Prostate gland (tissue), 2 donors: ENCODE data around the gene MAP1S. TPM values are rescaled to one million over a fixed set of nuclear protein-coding genes. Genes with fewer than 3 reads are reported as not detected.
"Not testable (repeated sequence)": the region's sequence is repeated elsewhere in the genome, so short reads cannot be mapped to it uniquely, and the experiment has no call there.

Experiments used
- DNase-seq: peaks from one replicate; pipeline ENCODE4 v3.0.0-alpha.2; 2019; ENCODE audit warnings: low spot score
- H3K27ac ChIP-seq, 2 donors: fragments of 200-600 bp; sonication (generic); 2 replicates each; pipeline ENCODE4 v1.5.1; 2017 to 2019
- H3K27me3 ChIP-seq: fragments of 200-600 bp; sonication (generic); replicated peaks from 2 replicates; pipeline ENCODE4 v1.5.1; 2019; ENCODE audit not compliant: insufficient read depth
- H3K36me3 ChIP-seq, 2 donors: fragments of 200-600 bp; sonication (generic); 1 replicate in 1 of 2; 2 replicates in 1 of 2; pipeline versions ENCODE4 v1.5.1 to v1.8.1; 2017 to 2019
- H3K4me1 ChIP-seq: fragments of 200-600 bp; sonication (generic); replicated peaks from 2 replicates; pipeline ENCODE4 v1.5.1; 2019
- H3K4me3 ChIP-seq, 2 donors: fragments of 200-600 bp; sonication (generic); 2 replicates each; pipeline ENCODE4 v1.5.1; 2017 to 2019
- H3K9me3 ChIP-seq: fragments of 200-600 bp; sonication (generic); 2 replicates; pipeline ENCODE4 v1.5.1; 2017
- POLR2A ChIP-seq: fragments of 450-650 bp; IDR thresholded peaks from one replicate; pipeline ENCODE4 v1.6.1; 2016; ENCODE audit warnings: antibody characterized with exemption, mild to moderate bottlenecking
- POLR2AphosphoS5 ChIP-seq: sonication (generic); formaldehyde crosslinking; IDR thresholded peaks from one replicate; pipeline ENCODE4 v1.6.1; 2017; ENCODE audit warnings: antibody characterized with exemption
- WGBS: methylation state at CpG from one replicate; pipeline ENCODE4 v1.1.5; 2018; 5-methylcytosine and 5-hydroxymethylcytosine counted together
- intact Hi-C: fragments of 100-400 bp; cut with DNase I; formaldehyde crosslinking; loops from one replicate; pipeline ENCODE4 v1.14.2; 2022
- total RNA-seq, 2 donors: library from RNA; depleted of rRNA; stranded (reverse); fragments of >200 nt; gene quantifications; one replicate each; pipeline ENCODE4 v1.1.0, GENCODE V29; 2016
- TF ChIP-seq, protein P1 (sequence below), 4 experiments: fragments of 200-600 bp in 2 of 4; fragments of 450-650 bp in 2 of 4; sonication (generic) in 2 of 4; IDR thresholded peaks; 1 replicate in 3 of 4; 2 replicates in 1 of 4; pipeline ENCODE4 v1.5.1; 2016 to 2019; ENCODE audit warnings: antibody characterized with exemption in 4 of 4, mild to moderate bottlenecking in 2 of 4, moderate library complexity in 2 of 4

Gene MAP1S
- total RNA-seq, 2 donors from 2014 or later, result 34.9 to 61.1 TPM

DNA sequence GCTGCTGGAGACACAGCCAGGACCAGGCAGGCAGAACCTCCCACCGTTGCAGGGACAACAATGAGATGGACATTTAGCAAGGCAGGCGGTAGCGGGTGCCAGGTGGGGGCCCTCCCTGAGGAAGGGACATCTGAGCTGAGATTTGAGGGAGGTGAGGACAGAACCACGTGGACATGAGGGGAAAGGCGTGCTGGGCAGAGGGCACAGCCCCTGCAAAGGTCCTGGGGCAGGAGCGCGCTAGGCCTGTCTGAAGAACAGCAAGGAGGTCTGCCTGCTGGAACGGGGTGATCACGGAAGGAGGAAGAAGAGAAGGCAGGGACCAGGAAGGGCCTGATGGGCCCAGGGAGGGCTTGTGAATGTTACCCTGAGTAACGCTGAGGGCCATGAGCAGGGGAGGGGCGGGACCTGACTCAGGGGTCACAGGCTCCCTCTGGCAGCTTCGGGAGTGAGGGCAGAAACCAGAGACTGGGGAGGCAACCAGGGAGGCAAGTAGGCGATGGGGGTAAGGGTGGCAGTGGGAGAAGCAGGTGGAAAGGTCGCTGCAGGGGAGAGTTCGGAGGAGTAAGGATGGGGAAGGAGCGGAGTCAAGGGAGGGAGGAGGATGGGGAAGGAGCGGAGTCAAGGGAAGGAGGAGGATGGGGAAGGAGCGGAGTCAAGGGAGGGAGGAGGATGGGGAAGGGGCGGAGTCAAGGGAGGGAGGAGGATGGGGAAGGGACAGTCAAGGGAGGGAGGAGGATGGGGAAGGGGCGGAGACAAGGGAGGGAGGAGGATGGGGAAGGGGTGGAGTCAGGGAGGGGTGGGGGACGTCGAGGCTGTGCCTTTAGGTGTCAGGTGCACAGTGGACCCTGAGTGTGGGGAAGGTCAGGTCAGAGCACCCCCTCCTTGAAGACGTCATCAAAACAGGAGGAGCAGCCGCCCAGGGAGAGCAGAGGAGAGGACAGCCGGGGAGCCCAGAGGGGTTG, 60.0 kb downstream of the MAP1S start:
- intact Hi-C loops, result loop anchor here (10.0 kb wide), 1 partner anchor 174 kb away; no protein-coding TSS in a partner anchor
- Histone ChIP-seq H3K4me3 (no peak overlapping the region), H3K27ac (no peak overlapping the region), H3K4me1 (no peaks in the 10 kb centered on the region), H3K27me3 (peaks cover 2% of the 10 kb centered on the region), H3K36me3 (no peaks in the 10 kb centered on the region), H3K9me3 (no peaks in the 10 kb centered on the region)
- TF ChIP-seq POLR2A, result no peak
- TF ChIP-seq POLR2AphosphoS5, result no peak
- TF ChIP-seq, protein P1, sequence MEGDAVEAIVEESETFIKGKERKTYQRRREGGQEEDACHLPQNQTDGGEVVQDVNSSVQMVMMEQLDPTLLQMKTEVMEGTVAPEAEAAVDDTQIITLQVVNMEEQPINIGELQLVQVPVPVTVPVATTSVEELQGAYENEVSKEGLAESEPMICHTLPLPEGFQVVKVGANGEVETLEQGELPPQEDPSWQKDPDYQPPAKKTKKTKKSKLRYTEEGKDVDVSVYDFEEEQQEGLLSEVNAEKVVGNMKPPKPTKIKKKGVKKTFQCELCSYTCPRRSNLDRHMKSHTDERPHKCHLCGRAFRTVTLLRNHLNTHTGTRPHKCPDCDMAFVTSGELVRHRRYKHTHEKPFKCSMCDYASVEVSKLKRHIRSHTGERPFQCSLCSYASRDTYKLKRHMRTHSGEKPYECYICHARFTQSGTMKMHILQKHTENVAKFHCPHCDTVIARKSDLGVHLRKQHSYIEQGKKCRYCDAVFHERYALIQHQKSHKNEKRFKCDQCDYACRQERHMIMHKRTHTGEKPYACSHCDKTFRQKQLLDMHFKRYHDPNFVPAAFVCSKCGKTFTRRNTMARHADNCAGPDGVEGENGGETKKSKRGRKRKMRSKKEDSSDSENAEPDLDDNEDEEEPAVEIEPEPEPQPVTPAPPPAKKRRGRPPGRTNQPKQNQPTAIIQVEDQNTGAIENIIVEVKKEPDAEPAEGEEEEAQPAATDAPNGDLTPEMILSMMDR (IDR thresholded peaks at IDR 0.05), result no peak
- WGBS, result 22% methylated on average over 25 of the region's 25 CpGs
- DNase-seq, result no peak

DNA sequence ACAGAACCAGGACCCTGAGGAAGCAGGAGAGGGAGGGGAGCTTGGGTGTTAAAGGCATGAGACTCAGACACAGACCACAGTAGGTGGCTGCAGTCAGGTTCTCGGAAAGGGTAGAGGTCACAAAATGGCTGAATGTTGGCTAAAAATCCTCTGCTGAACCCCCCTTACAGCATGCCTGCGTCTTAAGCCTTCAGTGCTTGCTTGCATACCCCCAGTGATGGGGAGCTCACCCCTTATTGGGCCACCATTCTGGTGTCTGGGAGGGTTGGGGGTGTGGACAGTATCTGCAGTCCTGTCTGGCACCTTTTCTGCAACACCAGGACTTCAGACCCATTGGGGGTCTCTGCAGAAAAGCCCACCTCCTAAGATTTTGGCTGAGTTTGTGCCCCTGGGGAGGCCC, 61.5 kb downstream of the MAP1S start:
- Histone ChIP-seq H3K4me1 (no peaks in the 10 kb centered on the region), H3K27me3 (peaks cover 2% of the 10 kb centered on the region), H3K4me3 (no peak overlapping the region), H3K36me3 (no peaks in the 10 kb centered on the region), H3K27ac (no peak overlapping the region), H3K9me3 (no peaks in the 10 kb centered on the region)
- 95% methylated on average over 2 of the region's 2 CpGs for WGBS
- no peak for TF ChIP-seq POLR2AphosphoS5
- TF ChIP-seq, protein P1 (IDR thresholded peaks at IDR 0.05), result no peak
- no peak for TF ChIP-seq POLR2A
- intact Hi-C loops, result no loop called here
- no peak for DNase-seq

DNA sequence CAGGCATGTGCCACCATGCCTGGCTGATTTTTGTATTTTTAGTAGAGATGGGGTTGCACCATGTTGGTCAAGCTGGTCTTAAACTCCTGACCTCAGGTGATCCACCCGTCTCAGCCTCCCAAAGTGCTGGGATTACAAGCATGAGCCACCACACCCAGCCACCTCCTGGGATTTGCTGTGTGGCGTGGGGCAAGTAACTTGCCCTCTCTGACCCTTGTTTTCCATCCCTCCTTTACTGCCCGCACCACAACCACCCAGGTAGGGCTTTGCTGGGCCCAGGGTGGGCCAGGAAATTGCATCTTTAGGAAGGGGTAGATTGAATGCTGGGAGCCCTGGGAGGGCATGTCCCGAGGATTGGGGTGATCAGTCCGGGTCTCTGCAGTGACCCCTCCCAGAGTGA, 64.4 kb downstream of the MAP1S start:
- H3K9me3 ChIP-seq, intact Hi-C loops, H3K36me3 ChIP-seq, H3K4me3 ChIP-seq, H3K27me3 ChIP-seq, H3K4me1 ChIP-seq, H3K27ac ChIP-seq, DNase-seq: not testable (repeated sequence)
- WGBS, result 80% methylated on average over 5 of the region's 5 CpGs

Other genes with a start within 250 kb of the MAP1S start
- gene SLC27A1, start 249.0 kb upstream of the MAP1S start, total RNA-seq, result 10 to 100 TPM; 73.3 to 78.7 TPM
- gene PGLS, start 207.8 kb upstream of the MAP1S start, total RNA-seq, result 100 to 1,000 TPM; 120 to 129 TPM
- 10 to 100 TPM; 29.3 to 85.1 TPM for gene COLGALT1, start 163.8 kb upstream of the MAP1S start, total RNA-seq
- gene UNC13A, start 31.1 kb upstream of the MAP1S start, total RNA-seq, result 1 to 10 TPM in 1 of 2 donors, under 1 TPM in 1; 0.14 to 2.4 TPM
- gene FCHO1, start 32.0 kb downstream of the MAP1S start, total RNA-seq, result 10 to 100 TPM in 1 of 2 donors, 1 to 10 TPM in 1; 1.3 to 10.7 TPM
- 10 to 100 TPM in 1 of 2 donors, 1 to 10 TPM in 1; 5.2 to 11.9 TPM for gene B3GNT3, start 75.7 kb downstream of the MAP1S start, total RNA-seq
- 100 to 1,000 TPM in 1 of 2 donors, not detected in 1; 117 TPM for gene INSL3, start 102.0 kb downstream of the MAP1S start, total RNA-seq
- gene JAK3, start 128.5 kb downstream of the MAP1S start, total RNA-seq, result 10 to 100 TPM in 1 of 2 donors, 1 to 10 TPM in 1; 1.5 to 10.1 TPM
- gene RPL18A, start 140.4 kb downstream of the MAP1S start, total RNA-seq, result 1,000 to 10,000 TPM; 1,351 to 1,892 TPM
- 1 to 10 TPM in 1 of 2 donors, not detected in 1; 1.2 TPM for gene SLC5A5, start 152.5 kb downstream of the MAP1S start, total RNA-seq
- gene CCDC124, start 213.5 kb downstream of the MAP1S start, total RNA-seq, result 10 to 100 TPM; 48.7 to 52.2 TPM
- 1 to 10 TPM in 1 of 2 donors, under 1 TPM in 1; 0.36 to 5.6 TPM for gene KCNN1, start 247.6 kb downstream of the MAP1S start, total RNA-seq